HG03060 (cell line): ENCODE data around the gene NEXN.
"Not testable (repeated sequence)": the region's sequence is repeated elsewhere in the genome, so short reads cannot be mapped to it uniquely, and the experiment has no call there.

Source experiments
- ATAC-seq: cut with Tn5 transposase; IDR thresholded peaks from one replicate; pipeline ENCODE4 v1.9.1; 2021; ENCODE audit warnings: low read depth, moderate number of reproducible peaks; ENCODE audit not compliant: unreplicated experiment

NEXN gene

GRCh38 chr1:77958391-77958790 is 70.0 kb downstream of the NEXN start:
- ATAC-seq = no peak

- no peak for ATAC-seq
These were observed 70.4 kb downstream of the NEXN start for GRCh38 chr1:77958850-77959249.

- ATAC-seq = no peak
These were observed 73.0 kb downstream of the NEXN start for GRCh38 chr1:77961392-77961791.

GRCh38 chr1:77966291-77966690 is 77.9 kb downstream of the NEXN start:
- ATAC-seq = no peak

- ATAC-seq = no peak
These were observed 81.8 kb downstream of the NEXN start for GRCh38 chr1:77970192-77970591.

GRCh38 chr1:77972080-77972479 is 83.7 kb downstream of the NEXN start:
- ATAC-seq = no peak

GRCh38 chr1:77975386-77975785 is 87.0 kb downstream of the NEXN start:
- ATAC-seq = no peak

GRCh38 chr1:77975907-77976306 is 87.5 kb downstream of the NEXN start:
- no peak for ATAC-seq

GRCh38 chr1:77976433-77977076 is 88.1 kb downstream of the NEXN start:
- ATAC-seq = no peak

GRCh38 chr1:77977989-77978292 is 89.5 kb downstream of the NEXN start:
- ATAC-seq = no peak

GRCh38 chr1:77978293-77978968 is 90.0 kb downstream of the NEXN start:
- peak; percentile 54 for ATAC-seq

- ATAC-seq = peak; percentile 49
These were observed 90.8 kb downstream of the NEXN start, which contains the start of gene FUBP1 for GRCh38 chr1:77978969-77979876. FUBP1 (minus strand) TSS chr1:77979072; CDS start chr1:77979004, 68 bp downstream.

- not testable (repeated sequence) for ATAC-seq
These were observed 95.0 kb downstream of the NEXN start for GRCh38 chr1:77983352-77983996.

GRCh38 chr1:77983997-77984355 is 95.6 kb downstream of the NEXN start:
- no peak for ATAC-seq

- ATAC-seq = no peak
These were observed 96.2 kb downstream of the NEXN start for GRCh38 chr1:77984629-77985028.

- no peak for ATAC-seq
These were observed 98.4 kb downstream of the NEXN start for GRCh38 chr1:77986810-77987209.

GRCh38 chr1:77987919-77988318 is 99.5 kb downstream of the NEXN start:
- ATAC-seq = no peak

- ATAC-seq = no peak
These were observed 101.3 kb downstream of the NEXN start for GRCh38 chr1:77989744-77990143.

- ATAC-seq = no peak
These were observed 102.3 kb downstream of the NEXN start for GRCh38 chr1:77990629-77991204.

- no peak for ATAC-seq
These were observed 103.2 kb downstream of the NEXN start for GRCh38 chr1:77991638-77992037.
